ENCODE measurements around the gene BHLHE41. TPM values are rescaled to one million over a fixed set of nuclear protein-coding genes. Genes with fewer than 3 reads are reported as not detected.

The BHLHE41 gene
- total and polyA plus RNA-seq, 2 of the 8 experiments (the other 6 are each of a cell fraction or from before 2014, with no cell fraction given): 1.1 to 3.4 TPM

DNA sequence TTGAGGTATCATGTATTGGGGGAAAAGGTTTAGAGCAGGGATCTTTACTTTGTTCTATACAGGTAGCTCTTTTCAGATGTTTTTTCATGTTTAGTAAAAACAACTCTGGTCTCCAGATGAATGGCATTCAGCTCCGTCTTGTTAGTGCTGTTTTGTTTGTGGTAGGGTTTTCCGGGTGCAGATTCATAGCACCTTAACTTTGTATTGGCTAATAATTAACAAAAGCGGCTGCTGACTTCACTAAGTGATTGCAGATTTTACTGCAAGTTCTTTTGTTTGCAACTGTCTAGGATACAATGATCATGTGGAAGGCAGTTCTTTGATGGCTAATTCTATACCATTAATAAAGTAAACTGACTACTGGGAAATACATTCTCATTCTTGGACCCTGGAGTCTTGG is 32.2 kb upstream of the BHLHE41 start:
- no peaks in the 10 kb centered on the region for H3K4me1 ChIP-seq (replicated peaks in 1 of 4; ENCODE audit: control insufficient read depth in 3 of 4, insufficient read depth in 4 of 4, low read length in 3 of 4)
- no peak overlapping the region for H3K56ac ChIP-seq (replicated peaks; ENCODE audit: insufficient read length, low read depth, low read length)
- no peak overlapping the region for H3K9ac ChIP-seq (replicated peaks in 1 of 4; ENCODE audit: extremely low read depth in 1 of 4, low read depth in 3 of 4, low read length in 3 of 4)
- H2BK15ac ChIP-seq (ENCODE audit: low read length): no peak overlapping the region
- H2AFZ ChIP-seq (ENCODE audit: low read length): no peak overlapping the region
- H3K4me2 ChIP-seq (ENCODE audit: insufficient read depth in 1 of 2, low read depth in 2 of 2, low read length in 2 of 2): no peak overlapping the region
- H2BK120ac ChIP-seq (replicated peaks; ENCODE audit: low read depth, low read length): no peak overlapping the region
- H3K14ac ChIP-seq (ENCODE audit: insufficient read length): no peak overlapping the region
- no peak overlapping the region for H2AK5ac ChIP-seq (ENCODE audit: low read depth, low read length)
- no peaks in the 10 kb centered on the region for H3K36me3 ChIP-seq (ENCODE audit: control insufficient read depth in 2 of 4, insufficient read depth in 4 of 4, low read length in 3 of 4)
- no peak overlapping the region for H2BK5ac ChIP-seq (ENCODE audit: low read depth, low read length)
- no peak for DNase-seq (ENCODE audit: low read depth in 1 of 2, low spot score in 2 of 2)
- H4K91ac ChIP-seq (replicated peaks; ENCODE audit: insufficient read length, low read length): no peak overlapping the region
- no peak overlapping the region for H3K23ac ChIP-seq (ENCODE audit: insufficient read length)
- no peaks in the 10 kb centered on the region for H3K27me3 ChIP-seq (replicated peaks in 1 of 4; ENCODE audit: control insufficient read depth in 3 of 4, extremely low read depth in 1 of 4, insufficient read depth in 3 of 4, low read length in 3 of 4)
- no peak overlapping the region for H3K4me3 ChIP-seq (ENCODE audit: extremely low read depth in 1 of 4, insufficient read depth in 2 of 4, low read depth in 3 of 4, low read length in 4 of 4)
- no peak for TF ChIP-seq GABPA (IDR thresholded peaks at IDR 0.05; ENCODE audit: borderline replicate concordance, insufficient read depth, low read length)
- TF ChIP-seq CHD1 (IDR thresholded peaks at IDR 0.05; ENCODE audit: low read depth, low read length): no peak
- no peak for TF ChIP-seq CEBPB (IDR thresholded peaks at IDR 0.05; ENCODE audit: low read depth, low read length)
- TF ChIP-seq HDAC6 (IDR thresholded peaks at IDR 0.05; ENCODE audit: low read depth, low read length): no peak
- TF ChIP-seq SIN3A (conservative IDR thresholded peaks at IDR 0.05 in 1 of 2, IDR thresholded peaks at IDR 0.05 in 1 of 2; ENCODE audit: low read depth in 1 of 2, low read length in 2 of 2): no peak
- no peak for TF ChIP-seq RNF2 (IDR thresholded peaks at IDR 0.05; ENCODE audit: borderline replicate concordance, low read depth, low read length, missing control alignments, poor library complexity, severe bottlenecking)
- no peak for TF ChIP-seq SUZ12 (IDR thresholded peaks at IDR 0.05; ENCODE audit: low read length)
- no peak for TF ChIP-seq EZH2 (IDR thresholded peaks at IDR 0.05; ENCODE audit: low read depth, low read length, severe bottlenecking)
- TF ChIP-seq KDM1A (IDR thresholded peaks at IDR 0.05; ENCODE audit: borderline replicate concordance, low read length): no peak
- TF ChIP-seq POLR2AphosphoS5 (IDR thresholded peaks at IDR 0.05; ENCODE audit: low read depth, low read length): no peak
- no peak for TF ChIP-seq BCL11A (IDR thresholded peaks at IDR 0.05; ENCODE audit: low read depth in 2 of 2, low read length in 2 of 2)
- no peak for TF ChIP-seq SIX5 (IDR thresholded peaks at IDR 0.05; ENCODE audit: low read depth, low read length)
- TF ChIP-seq EGR1 (IDR thresholded peaks at IDR 0.05; ENCODE audit: borderline replicate concordance, low read depth, low read length): no peak
- no peak for TF ChIP-seq MAFK (IDR thresholded peaks at IDR 0.05; ENCODE audit: low read depth, low read length)
- TF ChIP-seq JUND (IDR thresholded peaks at IDR 0.05; ENCODE audit: low read length): no peak
- no peaks in the 10 kb centered on the region for H4K20me1 ChIP-seq (replicated peaks in 1 of 2; ENCODE audit: control insufficient read depth in 1 of 2, insufficient read depth in 2 of 2, low read length in 2 of 2)
- no peak overlapping the region for H3K18ac ChIP-seq (ENCODE audit: extremely low read depth, low read length)
- no peaks in the 10 kb centered on the region for H3K23me2 ChIP-seq (ENCODE audit: low read depth, low read length)
- no peak overlapping the region for H4K5ac ChIP-seq (ENCODE audit: insufficient read length, low read depth, low read length)
- no peaks in the 10 kb centered on the region for H3K79me1 ChIP-seq (ENCODE audit: low read depth, low read length)
- no peak overlapping the region for H3K4ac ChIP-seq (replicated peaks; ENCODE audit: insufficient read length, low read depth, low read length)
- H3K27ac ChIP-seq (ENCODE audit: low read depth, low read length): no peak overlapping the region
- no peaks in the 10 kb centered on the region for H3K79me2 ChIP-seq (ENCODE audit: control insufficient read depth in 1 of 2, insufficient read depth in 2 of 2, low read length in 2 of 2)
- WGBS, 2 experiments (ENCODE audit: extremely low coverage in 1 of 2, insufficient coverage in 1 of 2, insufficient read length in 1 of 2, insufficient replicate concordance in 2 of 2, low coverage in 1 of 2, low lambda C conversion rate in 2 of 2, missing lambda C conversion rate in 1 of 2): 65% methylated on average over 3 of the region's 3 CpGs; no CpG with 5 or more reads in 1 of the 2 experiments
- H4K8ac ChIP-seq (ENCODE audit: extremely low read depth, insufficient read depth, low read length): no peak overlapping the region
- ChIA-PET CTCF (ENCODE audit: partially characterized antibody) (interaction anchor here (0.8 to 1.8 kb wide), 4 partner anchors 10 to 63 kb away, joined by 3 to 4 read pairs (median 4); no protein-coding TSS in a partner anchor), POLR2A (ENCODE audit: partially characterized antibody) (no interaction called here)
- H3K9me3 ChIP-seq (ENCODE audit: insufficient read depth in 2 of 2, low read depth in 1 of 2, low read length in 1 of 2): no peaks in the 10 kb centered on the region
- no peak overlapping the region for H2BK12ac ChIP-seq (ENCODE audit: low read depth, low read length)
- no peak overlapping the region for H2BK20ac ChIP-seq (ENCODE audit: low read length)
- no peak for FAIRE-seq

All from H1 (cell line).